GM12878 (cell line): ENCODE results near the gene CTDSP1. TPM values are rescaled to one million over a fixed set of nuclear protein-coding genes. Genes with fewer than 3 reads are reported as not detected.

ENCODE experiments used
- ATAC-seq: fragments of 200-7000 bp; cut with Tn5 transposase; 3 replicates; pipeline ENCODE4 v1.9.1; 2020; ENCODE audit warnings: mild to moderate bottlenecking, moderate library complexity
- BruUV-seq: library from RNA; stranded (reverse); fragments of 400-500 nt; replicated peaks from 2 replicates; lab custom pipeline; 2021; lab: Mats Ljungman, UMichigan
- CTCF ChIA-PET: fragments of 300-600 bp; sonication (Branson Sonifier 250); formaldehyde crosslinking; extraction: SDS; loops from one replicate; lab custom pipeline; 2021; ENCODE audit warnings: inconsistent platforms; lab: Yijun Ruan, JAX
- POLR2A ChIA-PET: fragments of 350-600 bp; formaldehyde crosslinking; extraction: SDS; loops from one replicate; lab custom pipeline; 2021; ENCODE audit warnings: inconsistent platforms; lab: Charles Lee
- RAD21 ChIA-PET: fragments of 300-600 bp; sonication (Branson Sonifier 250); formaldehyde crosslinking; loops from one replicate; lab custom pipeline; 2023; ENCODE audit warnings: antibody characterized with exemption; ENCODE audit not compliant: unreplicated experiment; lab: Charles Lee
- SMC1A ChIA-PET: fragments of 300-600 bp; sonication (Branson Sonifier 250); formaldehyde crosslinking; loops from one replicate; lab custom pipeline; 2023; ENCODE audit not compliant: unreplicated experiment, uncharacterized antibody; lab: Charles Lee
- DNase-seq: peaks from one replicate; pipeline ENCODE4 v3.0.0-alpha.2; 2011; ENCODE audit warnings: low read depth, low spot score
- FAIRE-seq: peaks from 3 replicates; lab custom pipeline; 2011; peaks lifted over from hg19 to GRCh38; lab: Jason Lieb, UNC
- H2AFZ ChIP-seq: 2 replicates; pipeline ENCODE4 v1.6.0; 2011; ENCODE audit warnings: low read depth, low read length, control low read depth; ENCODE audit not compliant: control insufficient read depth
- H3K27ac ChIP-seq: 2 replicates; pipeline ENCODE4 v1.5.1; 2011; ENCODE audit warnings: control low read depth; ENCODE audit not compliant: control insufficient read depth, insufficient read depth
- H3K27me3 ChIP-seq, 2 experiments: replicated peaks in 1 of 2; 2 replicates each; pipeline versions ENCODE4 v1.6.0 to v1.6.1; 2011; ENCODE audit warnings: low read length in 1 of 2; ENCODE audit not compliant: control insufficient read depth in 2 of 2, insufficient read depth in 2 of 2
- H3K36me3 ChIP-seq, 2 experiments: 2 replicates each; pipeline ENCODE4 v1.5.1; 2011; ENCODE audit warnings: low read length in 1 of 2; ENCODE audit not compliant: control insufficient read depth in 2 of 2, insufficient read depth in 2 of 2
- H3K4me1 ChIP-seq: 2 replicates; pipeline ENCODE4 v1.6.1; 2011; ENCODE audit warnings: mild to moderate bottlenecking, low read length, moderate library complexity, mixed read lengths; ENCODE audit not compliant: control insufficient read depth, insufficient read depth
- H3K4me2 ChIP-seq: 2 replicates; pipeline ENCODE4 v1.6.0; 2011; ENCODE audit warnings: control low read depth; ENCODE audit not compliant: control insufficient read depth, insufficient read depth
- H3K4me3 ChIP-seq: fragments of 200-600 bp; sonication (generic); 2 replicates; pipeline ENCODE4 v1.5.1; 2016
- H3K79me2 ChIP-seq: 2 replicates; pipeline ENCODE4 v1.6.0; 2011; ENCODE audit warnings: low read length; ENCODE audit not compliant: control insufficient read depth, insufficient read depth
- H3K9ac ChIP-seq: 2 replicates; pipeline ENCODE4 v1.8.0; 2011; ENCODE audit warnings: low read length, control low read depth, mixed read lengths; ENCODE audit not compliant: control insufficient read depth, insufficient read depth
- H3K9me3 ChIP-seq: replicated peaks from 3 replicates; pipeline ENCODE4 v1.5.1; 2011; ENCODE audit warnings: mild to moderate bottlenecking, low read length; ENCODE audit not compliant: control insufficient read depth, insufficient read depth
- H4K20me1 ChIP-seq: 2 replicates; pipeline ENCODE4 v1.6.0; 2011; ENCODE audit not compliant: control insufficient read depth, insufficient read depth
- CBFB ChIP-seq: IDR thresholded peaks from 2 replicates; pipeline ENCODE4 v1.6.1; 2016; ENCODE audit warnings: antibody characterized with exemption, low read depth
- CHD2 ChIP-seq: IDR thresholded peaks from 2 replicates; pipeline ENCODE4 v1.6.1; 2011; ENCODE audit warnings: low read depth, low read length, improper control_type of control experiment, borderline replicate concordance
- ESRRA ChIP-seq: IDR thresholded peaks from 2 replicates; pipeline ENCODE4 v1.6.1; 2012; ENCODE audit warnings: mild to moderate bottlenecking, low read length, improper control_type of control experiment
- MLLT1 ChIP-seq: fragments of 450-650 bp; IDR thresholded peaks from 2 replicates; pipeline ENCODE4 v1.6.1; 2016; ENCODE audit warnings: mild to moderate bottlenecking
- PAX8 ChIP-seq: fragments of 450-650 bp; IDR thresholded peaks from 2 replicates; pipeline ENCODE4 v1.6.1; 2017; ENCODE audit warnings: mild to moderate bottlenecking, moderate library complexity
- PML ChIP-seq: IDR thresholded peaks from 2 replicates; pipeline ENCODE4 v1.6.1; 2012; ENCODE audit warnings: low read length, inconsistent platforms
- RELA ChIP-seq: fragments of 450-650 bp; IDR thresholded peaks from 2 replicates; pipeline ENCODE4 v1.8.0; 2014; ENCODE audit warnings: borderline replicate concordance; ENCODE audit not compliant: partially characterized antibody
- RUNX3 ChIP-seq: IDR thresholded peaks from 2 replicates; pipeline ENCODE4 v1.6.1; 2012; ENCODE audit warnings: low read length, inconsistent platforms
- SRF ChIP-seq, 2 experiments: IDR thresholded peaks; 2 replicates each; pipeline ENCODE4 v1.6.1; 2011; ENCODE audit warnings: low read depth in 2 of 2, low read length in 2 of 2, mild to moderate bottlenecking in 1 of 2, moderate library complexity in 1 of 2
- TCF12 ChIP-seq: IDR thresholded peaks from 2 replicates; pipeline ENCODE4 v1.6.1; 2011; ENCODE audit warnings: low read depth, mild to moderate bottlenecking, low read length
- USF2 ChIP-seq: IDR thresholded peaks from 2 replicates; pipeline ENCODE4 v1.6.1; 2011; ENCODE audit warnings: low read depth, low read length, improper control_type of control experiment, borderline replicate concordance
- ZNF622 ChIP-seq: fragments of 450-650 bp; IDR thresholded peaks from 2 replicates; pipeline ENCODE4 v1.6.1; 2017; ENCODE audit warnings: mild to moderate bottlenecking, inconsistent platforms
- ZZZ3 ChIP-seq: IDR thresholded peaks from 2 replicates; pipeline ENCODE4 v1.6.1; 2011; ENCODE audit warnings: low read depth; ENCODE audit not compliant: control insufficient read depth, insufficient read length
- WGBS: methylation state at CpG from one replicate; pipeline ENCODE4 v1.1.6; 2016; ENCODE audit warnings: low lambda C conversion rate; ENCODE audit not compliant: insufficient replicate concordance, insufficient coverage; ENCODE audit errors: missing lambda C conversion rate; 5-methylcytosine and 5-hydroxymethylcytosine counted together
- in situ Hi-C: fragments of 300-500 bp; cut with MboI; formaldehyde crosslinking; loops from 9 replicates; pipeline ENCODE4 v1.14.3; 2018; ENCODE audit warnings: mixed read lengths
- intact Hi-C: fragments of 100-400 bp; cut with micrococcal nuclease; formaldehyde crosslinking; loops from one replicate; pipeline ENCODE4 v1.14.2; 2022; ENCODE audit not compliant: unreplicated experiment
- polyA plus RNA-seq, 11 experiments: library from polyadenylated mRNA; depleted of rRNA in 4 of 11; unstranded in 6 of 11; stranded (reverse) in 5 of 11; fragments of >200 nt; fragmentation: Nextera tagmentation in 4 of 11; fragmentation: Illumina TruSeq in 1 of 11; extraction: Ambion mirVana in 4 of 11; extraction: Trizol in 1 of 11; gene quantifications; 1 replicate in 1 of 11; 2 replicates in 10 of 11; pipeline versions ENCODE4 v1.2.1 to v1.2.3, GENCODE V29; 2011 to 2016; ENCODE audit warnings: inconsistent platforms in 2 of 11, missing spikeins in 2 of 11, low read depth in 1 of 11
- total RNA-seq, 4 experiments: library from RNA; depleted of rRNA in 3 of 4; stranded (reverse); fragments of >200 nt in 3 of 4; fragmentation: Illumina TruSeq in 1 of 4; extraction: Trizol in 1 of 4; gene quantifications; 2 replicates each; pipeline versions ENCODE4 v1.2.1 to v1.2.3, GENCODE V29; 2013 to 2021
- TF ChIP-seq, protein P1 (sequence below): fragments of 450-650 bp; IDR thresholded peaks from 2 replicates; pipeline ENCODE4 v1.6.1; 2017; ENCODE audit warnings: mild to moderate bottlenecking, low read depth, inconsistent platforms; ENCODE audit not compliant: poor library complexity, severe bottlenecking
- TF ChIP-seq, protein P2 (sequence below): IDR thresholded peaks from 2 replicates; pipeline ENCODE4 v1.6.1; 2012; ENCODE audit warnings: low read depth, low read length, improper control_type of control experiment

Gene CTDSP1
- total and polyA plus RNA-seq, 10 of the 15 experiments (the other 5 are each of a cell fraction or from before 2014, with no cell fraction given) = 3.0 to 75.9 (median 34.4) TPM

GRCh38 chr2:218394298-218395089 lies 5.2 kb upstream of the CTDSP1 start:
- POLR2A ChIA-PET = interaction anchor here (0.6 to 2.1 kb wide), 8 partner anchors 10 to 178 kb away, joined by 3 to 8 read pairs (median 3); partner anchors contain the start of genes AAMP and PNKD
- Histone ChIP-seq H3K4me2 (no peak overlapping the region), H3K4me1 (peaks cover 27% of the 10 kb centered on the region), H3K4me3 (no peak overlapping the region), H3K36me3 (no peaks in the 10 kb centered on the region), H3K27me3 (no peaks in the 10 kb centered on the region), H3K9ac (no peak overlapping the region), H3K9me3 (no peaks in the 10 kb centered on the region), H3K79me2 (peaks cover 26% of the 10 kb centered on the region), H2AFZ (no peak overlapping the region), H4K20me1 (no peaks in the 10 kb centered on the region), H3K27ac (no peak overlapping the region)
- SMC1A ChIA-PET = interaction anchor here (0.8 to 2.3 kb wide), 11 partner anchors 36 to 122 kb away, joined by 3 to 18 read pairs (median 4); partner anchors contain the start of genes CATIP and TMBIM1
- WGBS = 81% methylated on average over 13 of the region's 13 CpGs
- CTCF ChIA-PET = interaction anchor here (0.6 to 4.9 kb wide), 19 partner anchors 10 to 482 kb away, joined by 3 to 34 read pairs (median 4); partner anchors contain the start of genes AAMP, PNKD and TMBIM1
- FAIRE-seq (no peak), DNase-seq (no peak), ATAC-seq (no peak)
- intact Hi-C loops (loop anchor here (5.0 kb wide), 3 partner anchors 37 to 263 kb away; partner anchors contain the start of genes ARPC2, BCS1L, CATIP and ZNF142), in situ Hi-C loops (loop anchor here (25.0 kb wide), 1 partner anchor 107 kb away; the partner anchor contains the start of gene TMBIM1)
- no TSS peak for BruUV-seq
- RAD21 ChIA-PET = interaction anchor here (0.6 to 2.5 kb wide), 20 partner anchors 10 to 178 kb away, joined by 3 to 8 read pairs (median 3); partner anchors contain the start of genes AAMP, ARPC2 and PNKD
- TF ChIP-seq, protein P1, sequence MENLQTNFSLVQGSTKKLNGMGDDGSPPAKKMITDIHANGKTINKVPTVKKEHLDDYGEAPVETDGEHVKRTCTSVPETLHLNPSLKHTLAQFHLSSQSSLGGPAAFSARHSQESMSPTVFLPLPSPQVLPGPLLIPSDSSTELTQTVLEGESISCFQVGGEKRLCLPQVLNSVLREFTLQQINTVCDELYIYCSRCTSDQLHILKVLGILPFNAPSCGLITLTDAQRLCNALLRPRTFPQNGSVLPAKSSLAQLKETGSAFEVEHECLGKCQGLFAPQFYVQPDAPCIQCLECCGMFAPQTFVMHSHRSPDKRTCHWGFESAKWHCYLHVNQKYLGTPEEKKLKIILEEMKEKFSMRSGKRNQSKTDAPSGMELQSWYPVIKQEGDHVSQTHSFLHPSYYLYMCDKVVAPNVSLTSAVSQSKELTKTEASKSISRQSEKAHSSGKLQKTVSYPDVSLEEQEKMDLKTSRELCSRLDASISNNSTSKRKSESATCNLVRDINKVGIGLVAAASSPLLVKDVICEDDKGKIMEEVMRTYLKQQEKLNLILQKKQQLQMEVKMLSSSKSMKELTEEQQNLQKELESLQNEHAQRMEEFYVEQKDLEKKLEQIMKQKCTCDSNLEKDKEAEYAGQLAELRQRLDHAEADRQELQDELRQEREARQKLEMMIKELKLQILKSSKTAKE = no peak
- TF ChIP-seq ZZZ3 (no peak), CHD2 (no peak), ZNF622 (no peak), ESRRA (no peak), TCF12 (no peak), RUNX3 (no peak), SRF (IDR thresholded peaks at IDR 0.05; ENCODE audit: low read depth in 2 of 2, low read length in 2 of 2) (no peak), RELA (no peak), PML (no peak), CBFB (no peak), USF2 (no peak), PAX8 (no peak), MLLT1 (no peak)
- TF ChIP-seq, protein P2, sequence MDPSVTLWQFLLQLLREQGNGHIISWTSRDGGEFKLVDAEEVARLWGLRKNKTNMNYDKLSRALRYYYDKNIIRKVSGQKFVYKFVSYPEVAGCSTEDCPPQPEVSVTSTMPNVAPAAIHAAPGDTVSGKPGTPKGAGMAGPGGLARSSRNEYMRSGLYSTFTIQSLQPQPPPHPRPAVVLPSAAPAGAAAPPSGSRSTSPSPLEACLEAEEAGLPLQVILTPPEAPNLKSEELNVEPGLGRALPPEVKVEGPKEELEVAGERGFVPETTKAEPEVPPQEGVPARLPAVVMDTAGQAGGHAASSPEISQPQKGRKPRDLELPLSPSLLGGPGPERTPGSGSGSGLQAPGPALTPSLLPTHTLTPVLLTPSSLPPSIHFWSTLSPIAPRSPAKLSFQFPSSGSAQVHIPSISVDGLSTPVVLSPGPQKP = no peak
